ENCODE measurements around the gene POLR3K. TPM values are rescaled to one million over a fixed set of nuclear protein-coding genes. Genes with fewer than 3 reads are reported as not detected.

The POLR3K gene
- total RNA-seq, 2 experiments from 2014 or later: 26.2 to 74.1 TPM

DNA sequence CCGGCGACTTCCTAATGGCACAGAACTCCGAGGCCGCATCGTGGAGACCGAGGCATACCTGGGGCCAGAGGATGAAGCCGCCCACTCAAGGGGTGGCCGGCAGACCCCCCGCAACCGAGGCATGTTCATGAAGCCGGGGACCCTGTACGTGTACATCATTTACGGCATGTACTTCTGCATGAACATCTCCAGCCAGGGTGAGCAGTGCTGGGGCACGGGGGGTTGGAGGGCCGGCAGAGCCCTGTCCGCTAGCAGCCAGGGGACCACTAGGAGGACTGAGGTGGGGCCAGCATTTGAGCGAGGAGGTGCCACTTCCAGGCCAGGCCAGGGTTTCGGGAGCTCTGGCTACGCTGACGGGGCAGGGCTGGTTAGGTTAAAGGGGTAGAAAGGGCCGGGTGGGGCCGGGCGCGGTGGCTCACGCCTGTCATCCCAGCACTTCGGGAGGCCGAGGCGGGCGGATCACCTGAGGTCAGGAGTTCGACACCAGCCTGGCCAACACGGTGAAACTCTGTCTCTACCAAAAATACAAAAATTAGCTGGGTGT, 29.7 kb upstream of the POLR3K start:
- Histone ChIP-seq H3K4me3 (ENCODE audit: low read depth, low read length, poor library complexity, severe bottlenecking) (no peak overlapping the region), H3K9me3 (ENCODE audit: low read length) (no peaks in the 10 kb centered on the region), H3K4me2 (ENCODE audit: low read length) (no peak overlapping the region), H3K27ac (ENCODE audit: low read depth, low read length, poor library complexity, severe bottlenecking) (no peak overlapping the region), H3K9me2 (ENCODE audit: insufficient read depth, low read length) (no peaks in the 10 kb centered on the region), H4K20me1 (ENCODE audit: insufficient read depth, low read length) (no peaks in the 10 kb centered on the region), H3K79me2 (ENCODE audit: insufficient read depth, low read depth, low read length) (no peaks in the 10 kb centered on the region), H3K4me1 (ENCODE audit: insufficient read depth, low read length, poor library complexity, severe bottlenecking) (peaks cover 28% of the 10 kb centered on the region), H2AFZ (ENCODE audit: low read length) (no peak overlapping the region), H3K36me3 (ENCODE audit: insufficient read depth, low read length) (peaks cover 38% of the 10 kb centered on the region)
- POLR2A ChIA-PET: no interaction called here
- CTCF ChIA-PET (ENCODE audit: unreplicated experiment): no interaction called here
- intact Hi-C loops (cut with micrococcal nuclease; ENCODE audit: unreplicated experiment): no loop called here
- TF ChIP-seq EZH2phosphoT487 (IDR thresholded peaks at IDR 0.05; ENCODE audit: borderline replicate concordance, low read depth, low read length): no peak
- TF ChIP-seq, protein P1, sequence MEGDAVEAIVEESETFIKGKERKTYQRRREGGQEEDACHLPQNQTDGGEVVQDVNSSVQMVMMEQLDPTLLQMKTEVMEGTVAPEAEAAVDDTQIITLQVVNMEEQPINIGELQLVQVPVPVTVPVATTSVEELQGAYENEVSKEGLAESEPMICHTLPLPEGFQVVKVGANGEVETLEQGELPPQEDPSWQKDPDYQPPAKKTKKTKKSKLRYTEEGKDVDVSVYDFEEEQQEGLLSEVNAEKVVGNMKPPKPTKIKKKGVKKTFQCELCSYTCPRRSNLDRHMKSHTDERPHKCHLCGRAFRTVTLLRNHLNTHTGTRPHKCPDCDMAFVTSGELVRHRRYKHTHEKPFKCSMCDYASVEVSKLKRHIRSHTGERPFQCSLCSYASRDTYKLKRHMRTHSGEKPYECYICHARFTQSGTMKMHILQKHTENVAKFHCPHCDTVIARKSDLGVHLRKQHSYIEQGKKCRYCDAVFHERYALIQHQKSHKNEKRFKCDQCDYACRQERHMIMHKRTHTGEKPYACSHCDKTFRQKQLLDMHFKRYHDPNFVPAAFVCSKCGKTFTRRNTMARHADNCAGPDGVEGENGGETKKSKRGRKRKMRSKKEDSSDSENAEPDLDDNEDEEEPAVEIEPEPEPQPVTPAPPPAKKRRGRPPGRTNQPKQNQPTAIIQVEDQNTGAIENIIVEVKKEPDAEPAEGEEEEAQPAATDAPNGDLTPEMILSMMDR (conservative IDR thresholded peaks at IDR 0.05; ENCODE audit: low read length): no peak
- no TSS peak for BruUV-seq (replicated peaks)
- no peak for DNase-seq (ENCODE audit: low spot score)

DNA sequence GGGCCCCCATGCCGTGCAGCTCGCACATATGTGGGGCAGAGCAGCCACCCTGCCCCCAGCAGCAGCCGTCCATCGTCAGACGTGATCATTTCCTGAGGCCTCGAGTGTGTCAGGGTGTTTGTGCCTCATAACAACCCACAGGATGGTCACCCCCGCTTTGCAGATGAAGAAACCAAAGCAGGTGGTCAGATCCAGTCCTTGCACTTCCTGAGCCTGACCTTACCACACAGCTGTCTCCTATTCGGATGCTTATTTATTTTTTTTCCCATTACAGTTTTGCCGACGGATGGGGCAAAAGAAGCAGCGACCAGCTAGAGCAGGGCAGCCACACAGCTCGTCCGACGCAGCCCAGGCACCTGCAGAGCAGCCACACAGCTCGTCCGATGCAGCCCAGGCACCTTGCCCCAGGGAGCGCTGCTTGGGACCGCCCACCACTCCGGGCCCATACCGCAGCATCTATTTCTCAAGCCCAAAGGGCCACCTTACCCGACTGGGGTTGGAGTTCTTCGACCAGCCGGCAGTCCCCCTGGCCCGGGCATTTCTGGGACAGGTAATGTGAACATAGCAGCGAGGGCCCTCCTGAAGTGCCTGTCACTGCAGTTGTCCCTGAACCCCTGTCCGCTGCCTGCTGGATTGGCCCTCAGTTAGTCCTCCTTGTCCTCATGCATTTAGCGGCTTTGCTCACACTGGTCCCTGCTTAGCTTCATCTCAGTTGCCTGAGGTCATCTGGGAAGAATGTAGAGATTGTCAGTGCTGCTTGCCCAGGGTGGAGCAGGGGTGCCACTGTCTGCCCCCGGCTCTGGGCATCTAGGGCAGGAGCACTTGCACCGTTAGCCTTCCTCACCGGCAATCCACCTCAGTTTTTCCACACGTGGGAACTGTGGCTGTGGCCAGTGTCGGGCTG, 26.0 kb upstream of the POLR3K start:
- peak overlapping the region; percentile 92 for H3K4me2 ChIP-seq (ENCODE audit: low read length)
- no peak for TF ChIP-seq EZH2phosphoT487 (IDR thresholded peaks at IDR 0.05; ENCODE audit: borderline replicate concordance, low read depth, low read length)
- TF ChIP-seq, protein P1 (conservative IDR thresholded peaks at IDR 0.05; ENCODE audit: low read length): no peak
- H4K20me1 ChIP-seq (ENCODE audit: insufficient read depth, low read length): no peaks in the 10 kb centered on the region
- BruUV-seq (replicated peaks): no TSS peak
- H3K36me3 ChIP-seq (ENCODE audit: insufficient read depth, low read length): peaks cover 12% of the 10 kb centered on the region; the same call in 1 of the 2 replicates
- intact Hi-C loops (cut with micrococcal nuclease; ENCODE audit: unreplicated experiment): no loop called here
- CTCF ChIA-PET (ENCODE audit: unreplicated experiment): interaction anchor here (1.1 kb wide), 1 partner anchor 14 kb away, joined by 3 read pairs; no protein-coding TSS in a partner anchor
- no peak overlapping the region for H2AFZ ChIP-seq (ENCODE audit: low read length)
- H3K9me3 ChIP-seq (ENCODE audit: low read length): no peaks in the 10 kb centered on the region
- DNase-seq (ENCODE audit: low spot score): no peak
- H3K79me2 ChIP-seq (ENCODE audit: insufficient read depth, low read depth, low read length): no peaks in the 10 kb centered on the region
- peaks cover 36% of the 10 kb centered on the region for H3K4me1 ChIP-seq (ENCODE audit: insufficient read depth, low read length, poor library complexity, severe bottlenecking)
- peak overlapping the region; percentile 86 for H3K4me3 ChIP-seq (ENCODE audit: low read depth, low read length, poor library complexity, severe bottlenecking)
- no peak overlapping the region for H3K27ac ChIP-seq (ENCODE audit: low read depth, low read length, poor library complexity, severe bottlenecking)
- no peaks in the 10 kb centered on the region for H3K9me2 ChIP-seq (ENCODE audit: insufficient read depth, low read length)
- POLR2A ChIA-PET: no interaction called here
